Lower lobe of right lung (tissue), 2 donors: ENCODE measurements around the gene DENND5B. TPM values are rescaled to one million over a fixed set of nuclear protein-coding genes. Genes with fewer than 3 reads are reported as not detected.

ENCODE experiments used
- ATAC-seq, 2 donors: fragments of 200-7000 bp; cut with Tn5 transposase; one replicate each; pipeline ENCODE4 v1.9.1; 2020 to 2022; ENCODE audit warnings: mild to moderate bottlenecking in 2 of 2, moderate library complexity in 2 of 2
- DNase-seq: peaks from one replicate; pipeline ENCODE4 v3.0.0-alpha.2; 2020
- H3K27ac ChIP-seq: fragments of 200-600 bp; one replicate; pipeline ENCODE4 v1.8.0; 2022
- H3K27me3 ChIP-seq: fragments of 200-600 bp; one replicate; pipeline ENCODE4 v1.8.0; 2022; ENCODE audit warnings: low read depth
- H3K36me3 ChIP-seq: fragments of 200-600 bp; one replicate; pipeline ENCODE4 v1.8.0; 2022; ENCODE audit warnings: mild to moderate bottlenecking
- H3K4me1 ChIP-seq: fragments of 200-600 bp; one replicate; pipeline ENCODE4 v1.8.0; 2022
- H3K4me3 ChIP-seq: fragments of 200-600 bp; one replicate; pipeline ENCODE4 v1.8.0; 2022; ENCODE audit warnings: mild to moderate bottlenecking
- H3K9me3 ChIP-seq: fragments of 200-600 bp; one replicate; pipeline ENCODE4 v1.8.0; 2022
- CTCF ChIP-seq: fragments of 200-600 bp; IDR thresholded peaks from one replicate; pipeline ENCODE4 v1.8.0; 2022; ENCODE audit warnings: antibody characterized with exemption, mild to moderate bottlenecking
- intact Hi-C: fragments of 100-400 bp; cut with DNase I; formaldehyde crosslinking; loops from one replicate; pipeline ENCODE4 v1.11.0; 2022
- total RNA-seq: library from RNA; stranded (reverse); fragmentation: NEBNext Ultra II Directional; extraction: Animal tissue kit (Norgen Biotek cat#: 25700); gene quantifications from one replicate; pipeline ENCODE4 v1.2.1, GENCODE V29; 2021
- donor health status: DM: no; HTN: yes; CAD: no; lungs with severe emphysema.

Gene DENND5B
- total RNA-seq, 1 donor from 2014 or later, result 6.0 TPM

- intact Hi-C loops, result no loop called here
- H3K27ac ChIP-seq, result peak overlapping the region; percentile 89
- H3K36me3 ChIP-seq, result no peaks in the 10 kb centered on the region
- DNase-seq (peak; percentile 62), ATAC-seq (peak; percentile 72 to 84)
- no peaks in the 10 kb centered on the region for H3K9me3 ChIP-seq
- no peaks in the 10 kb centered on the region for H3K27me3 ChIP-seq
- H3K4me1 ChIP-seq, result peaks cover 20% of the 10 kb centered on the region
- no peak for TF ChIP-seq CTCF
- H3K4me3 ChIP-seq, result peak overlapping the region; percentile 90
Observed at GRCh38 chr12:31589904-31590641, 863 bp downstream of the DENND5B start.

- H3K4me1 ChIP-seq, result peaks cover 20% of the 10 kb centered on the region
- TF ChIP-seq CTCF, result no peak
- H3K4me3 ChIP-seq, result peak overlapping the region; percentile 90
- DNase-seq (no peak), ATAC-seq (peak in 1 of 2 donors; percentile 76)
- intact Hi-C loops, result no loop called here
- H3K27me3 ChIP-seq, result no peaks in the 10 kb centered on the region
- no peaks in the 10 kb centered on the region for H3K36me3 ChIP-seq
- no peaks in the 10 kb centered on the region for H3K9me3 ChIP-seq
- peak overlapping the region; percentile 89 for H3K27ac ChIP-seq
Observed at GRCh38 chr12:31589598-31589903, 1.4 kb downstream of the DENND5B start.

GRCh38 chr12:31588976-31589375 lies 2.0 kb downstream of the DENND5B start:
- Histone ChIP-seq H3K9me3 (no peaks in the 10 kb centered on the region), H3K27ac (no peak overlapping the region), H3K36me3 (no peaks in the 10 kb centered on the region), H3K27me3 (no peaks in the 10 kb centered on the region), H3K4me3 (peak overlapping the region; percentile 90), H3K4me1 (peaks cover 20% of the 10 kb centered on the region)
- DNase-seq, result no peak
- intact Hi-C loops, result no loop called here
- ATAC-seq, result no peak
- no peak for TF ChIP-seq CTCF

GRCh38 chr12:31586728-31587127 lies 4.2 kb downstream of the DENND5B start:
- H3K4me1 ChIP-seq, result peaks cover 17% of the 10 kb centered on the region
- ATAC-seq, result no peak
- H3K9me3 ChIP-seq, result no peaks in the 10 kb centered on the region
- intact Hi-C loops, result no loop called here
- H3K27me3 ChIP-seq, result no peaks in the 10 kb centered on the region
- DNase-seq, result no peak
- TF ChIP-seq CTCF, result no peak
- H3K4me3 ChIP-seq, result no peak overlapping the region
- H3K27ac ChIP-seq, result no peak overlapping the region
- H3K36me3 ChIP-seq, result no peaks in the 10 kb centered on the region

- H3K9me3 ChIP-seq, result no peaks in the 10 kb centered on the region
- H3K36me3 ChIP-seq, result no peaks in the 10 kb centered on the region
- intact Hi-C loops, result no loop called here
- H3K4me3 ChIP-seq, result no peak overlapping the region
- no peak overlapping the region for H3K27ac ChIP-seq
- ATAC-seq (no peak), DNase-seq (no peak)
- peaks cover 11% of the 10 kb centered on the region for H3K4me1 ChIP-seq
- no peak for TF ChIP-seq CTCF
- no peaks in the 10 kb centered on the region for H3K27me3 ChIP-seq
Observed at GRCh38 chr12:31585895-31586294, 5.0 kb downstream of the DENND5B start.
